Neural cell (in vitro differentiated cells): ENCODE measurements around the gene MSH3. TPM values are rescaled to one million over a fixed set of nuclear protein-coding genes. Genes with fewer than 3 reads are reported as not detected.
"Not testable (repeated sequence)": the region's sequence is repeated elsewhere in the genome, so short reads cannot be mapped to it uniquely, and the experiment has no call there.

Experiments used
- H2AFZ ChIP-seq: fragments of 200-600, 300-800 bp; sonication (generic), shearing (Covaris generic); 2 replicates; pipeline ENCODE4 v1.6.0; 2014; ENCODE audit warnings: low read depth, mild to moderate bottlenecking, antibody characterized with exemption, low read length, moderate library complexity
- H3F3A ChIP-seq: fragments of 200-600 bp; shearing (Covaris generic); 2 replicates; pipeline ENCODE4 v1.6.1; 2016; ENCODE audit warnings: mild to moderate bottlenecking, moderate library complexity, mixed read lengths, antibody characterized with exemption, low read length; ENCODE audit not compliant: insufficient read depth, poor library complexity, severe bottlenecking
- H3K27ac ChIP-seq: fragments of 200-600, 300-800 bp; sonication (generic), shearing (Covaris generic); 2 replicates; pipeline ENCODE4 v1.5.1; 2014; ENCODE audit warnings: mild to moderate bottlenecking, low read length, moderate library complexity
- H3K27me3 ChIP-seq: fragments of 300-800, 200-600 bp; sonication (generic), shearing (Covaris generic); 2 replicates; pipeline ENCODE4 v1.6.0; 2014; ENCODE audit warnings: mild to moderate bottlenecking, low read depth, low read length, moderate library complexity; ENCODE audit not compliant: insufficient read depth
- H3K36me3 ChIP-seq: fragments of 300-800, 200-600 bp; sonication (generic), shearing (Covaris generic); 2 replicates; pipeline ENCODE4 v1.5.1; 2014; ENCODE audit warnings: mild to moderate bottlenecking, antibody characterized with exemption, low read length, moderate library complexity; ENCODE audit not compliant: insufficient read depth
- H3K4me2 ChIP-seq: fragments of 300-800, 200-600 bp; sonication (generic), shearing (Covaris generic); 2 replicates; pipeline ENCODE4 v1.6.0; 2014; ENCODE audit warnings: mild to moderate bottlenecking, low read length
- H3K4me3 ChIP-seq: fragments of 300-800, 200-600 bp; sonication (generic), shearing (Covaris generic); 2 replicates; pipeline ENCODE4 v1.5.1; 2014; ENCODE audit warnings: mild to moderate bottlenecking, low read length, moderate library complexity
- H3K79me2 ChIP-seq: fragments of 200-600 bp; shearing (Covaris generic); replicated peaks from 2 replicates; pipeline ENCODE4 v1.6.0; 2014; ENCODE audit warnings: mild to moderate bottlenecking, low read length, moderate library complexity; ENCODE audit not compliant: insufficient read depth
- H3K9ac ChIP-seq: fragments of 300-800, 200-600 bp; sonication (generic), shearing (Covaris generic); 2 replicates; pipeline ENCODE4 v1.6.1; 2016; ENCODE audit warnings: mild to moderate bottlenecking, low read length, mixed read lengths
- H3K9me2 ChIP-seq: fragments of 200-600 bp; shearing (Covaris generic); 2 replicates; pipeline ENCODE4 v1.6.1; 2016; ENCODE audit warnings: mild to moderate bottlenecking, low read length, mixed read lengths; ENCODE audit not compliant: insufficient read depth
- H3K9me3 ChIP-seq: fragments of 200-600, 300-800 bp; sonication (generic), shearing (Covaris generic); 2 replicates; pipeline ENCODE4 v1.6.1; 2016; ENCODE audit warnings: mild to moderate bottlenecking, mixed run types, low read length, moderate library complexity, mixed read lengths
- H4K20me1 ChIP-seq: fragments of 200-600 bp; shearing (Covaris generic); 2 replicates; pipeline ENCODE4 v1.6.1; 2016; ENCODE audit warnings: mild to moderate bottlenecking, mixed run types; ENCODE audit not compliant: insufficient read depth
- CTCF ChIP-seq: fragments of 450-650 bp; IDR thresholded peaks from 2 replicates; pipeline ENCODE4 v1.5.1; 2014; ENCODE audit warnings: antibody characterized with exemption, mild to moderate bottlenecking, moderate library complexity; ENCODE audit not compliant: poor library complexity, severe bottlenecking
- EP300 ChIP-seq: fragments of 450-650 bp; conservative IDR thresholded peaks from 2 replicates; pipeline ENCODE4 v1.6.1; 2014; ENCODE audit warnings: antibody characterized with exemption, mild to moderate bottlenecking, moderate library complexity; ENCODE audit not compliant: poor library complexity, severe bottlenecking
- EZH2 ChIP-seq: fragments of 200-600, 300-800 bp; shearing (Covaris generic), sonication (generic); IDR thresholded peaks from 2 replicates; pipeline ENCODE4 v1.6.1; 2014; ENCODE audit warnings: antibody characterized with exemption, low read length, borderline replicate concordance, mild to moderate bottlenecking; ENCODE audit not compliant: insufficient read depth, poor library complexity, severe bottlenecking
- MXI1 ChIP-seq: fragments of 450-650 bp; conservative IDR thresholded peaks from 2 replicates; pipeline ENCODE4 v1.6.1; 2014; ENCODE audit warnings: antibody characterized with exemption, mild to moderate bottlenecking; ENCODE audit not compliant: poor library complexity, severe bottlenecking
- POLR2AphosphoS5 ChIP-seq: IDR thresholded peaks from 2 replicates; pipeline ENCODE4 v1.6.1; 2012
- RAD21 ChIP-seq: fragments of 450-650 bp; conservative IDR thresholded peaks from 2 replicates; pipeline ENCODE4 v1.6.1; 2014; ENCODE audit warnings: antibody characterized with exemption, mild to moderate bottlenecking, moderate library complexity
- REST ChIP-seq: IDR thresholded peaks from 2 replicates; pipeline ENCODE4 v1.6.1; 2012; ENCODE audit warnings: borderline replicate concordance
- SMC3 ChIP-seq: fragments of 450-650 bp; conservative IDR thresholded peaks from 2 replicates; pipeline ENCODE4 v1.6.1; 2014; ENCODE audit warnings: antibody characterized with exemption, mild to moderate bottlenecking, moderate library complexity; ENCODE audit not compliant: poor library complexity
- TAF1 ChIP-seq: IDR thresholded peaks from 2 replicates; pipeline ENCODE4 v1.6.1; 2012; ENCODE audit warnings: low read depth
- polyA plus RNA-seq: library from polyadenylated mRNA; depleted of rRNA; stranded (reverse); fragments of >200 nt; gene quantifications from 2 replicates; pipeline ENCODE4 v1.2.3, GENCODE V29; 2014

MSH3 gene
- polyA plus RNA-seq, 1 donor from 2014 or later, result 9.8 TPM

- no peak for TF ChIP-seq RAD21
- no peak for TF ChIP-seq POLR2AphosphoS5
- TF ChIP-seq MXI1, result no peak
- no peak for TF ChIP-seq SMC3
- no peak for TF ChIP-seq REST
- no peak for TF ChIP-seq CTCF
- no peak for TF ChIP-seq TAF1
- TF ChIP-seq EP300, result no peak
- no peak for TF ChIP-seq EZH2
- H3K4me2 ChIP-seq, result no peak overlapping the region
- no peaks in the 10 kb centered on the region for H4K20me1 ChIP-seq
- H3K4me3 ChIP-seq, result no peak overlapping the region
- no peaks in the 10 kb centered on the region for H3F3A ChIP-seq
- no peak overlapping the region for H3K9ac ChIP-seq
- H3K27ac ChIP-seq, result no peak overlapping the region
- H3K9me3 ChIP-seq, result no peaks in the 10 kb centered on the region
- H3K79me2 ChIP-seq, result no peaks in the 10 kb centered on the region
- no peak overlapping the region for H2AFZ ChIP-seq
- no peaks in the 10 kb centered on the region for H3K9me2 ChIP-seq
- no peaks in the 10 kb centered on the region for H3K36me3 ChIP-seq
- H3K27me3 ChIP-seq, result no peaks in the 10 kb centered on the region
Observed at GRCh38 chr5:80739898-80740297, 85.4 kb downstream of the MSH3 start.

DNA sequence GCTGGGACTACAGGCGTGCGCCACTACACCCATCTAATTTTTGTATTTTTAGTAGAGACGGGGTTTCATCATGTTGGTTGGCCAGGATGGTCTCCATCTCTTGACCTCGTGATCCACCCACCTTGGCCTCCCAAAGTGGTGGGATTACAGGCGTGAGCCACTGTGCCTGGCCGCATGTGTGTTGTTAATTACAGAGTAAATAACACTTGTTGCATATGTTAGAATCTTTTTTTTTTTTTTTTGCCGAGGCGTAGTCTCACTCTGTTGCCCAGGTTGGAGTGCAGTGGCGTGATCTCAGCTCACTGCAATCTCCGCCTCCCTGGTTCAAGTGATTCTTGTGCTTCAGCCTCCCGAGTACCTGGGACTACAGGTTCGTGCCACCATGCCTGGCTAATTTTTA is 86.0 kb downstream of the MSH3 start:
- not testable (repeated sequence) for H3K27me3 ChIP-seq, H3K36me3 ChIP-seq, H3K4me2 ChIP-seq, H3K9ac ChIP-seq, H2AFZ ChIP-seq, H4K20me1 ChIP-seq, H3F3A ChIP-seq, H3K9me3 ChIP-seq, H3K27ac ChIP-seq, H3K79me2 ChIP-seq, H3K4me3 ChIP-seq, H3K9me2 ChIP-seq

DNA sequence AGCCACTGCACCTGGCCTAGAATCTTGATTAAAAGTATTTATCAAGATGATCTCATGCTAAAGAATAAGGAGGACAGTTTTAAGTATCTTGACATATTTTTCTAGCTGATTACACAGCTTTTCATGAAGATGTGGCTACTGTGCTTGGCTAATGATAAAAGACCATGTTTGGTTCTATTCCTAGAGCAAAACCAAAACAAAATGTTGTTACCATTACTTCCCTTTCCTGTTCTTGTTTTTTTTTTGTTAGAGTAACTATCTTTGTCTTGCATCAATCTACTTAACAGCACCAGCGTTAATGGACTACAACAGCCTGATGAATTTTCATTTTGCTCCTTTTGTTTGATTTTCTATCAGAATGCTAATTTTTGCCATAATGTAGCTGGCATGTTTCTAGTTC is 86.5 kb downstream of the MSH3 start:
- Histone ChIP-seq H3K4me2 (no peak overlapping the region), H3K9ac (no peak overlapping the region), H2AFZ (no peak overlapping the region), H3K27me3 (no peaks in the 10 kb centered on the region), H3K9me3 (no peaks in the 10 kb centered on the region), H4K20me1 (no peaks in the 10 kb centered on the region), H3K79me2 (no peaks in the 10 kb centered on the region), H3F3A (no peaks in the 10 kb centered on the region), H3K9me2 (no peaks in the 10 kb centered on the region), H3K4me3 (no peak overlapping the region), H3K36me3 (no peaks in the 10 kb centered on the region), H3K27ac (no peak overlapping the region)
- no peak for TF ChIP-seq EZH2
- no peak for TF ChIP-seq CTCF
- TF ChIP-seq MXI1, result no peak
- TF ChIP-seq POLR2AphosphoS5, result no peak
- TF ChIP-seq RAD21, result no peak
- TF ChIP-seq REST, result no peak
- no peak for TF ChIP-seq SMC3
- TF ChIP-seq EP300, result no peak
- no peak for TF ChIP-seq TAF1
